Epithelial cell of proximal tubule (primary cell): Measurements from ENCODE around the gene ELMOD1. TPM values are rescaled to one million over a fixed set of nuclear protein-coding genes. Genes with fewer than 3 reads are reported as not detected.
"Not testable (repeated sequence)": the region's sequence is repeated elsewhere in the genome, so short reads cannot be mapped to it uniquely, and the experiment has no call there.

ENCODE experiments used
- DNase-seq: peaks from one replicate; pipeline ENCODE4 v3.0.0-alpha.2; 2011; ENCODE audit warnings: low read depth
- H3K4me3 ChIP-seq: 2 replicates; pipeline ENCODE4 v1.5.1; 2011; ENCODE audit warnings: low read depth, mild to moderate bottlenecking, low read length
- CTCF ChIP-seq: conservative IDR thresholded peaks from 2 replicates; pipeline ENCODE4 v1.5.1; 2012; ENCODE audit warnings: low read depth, mild to moderate bottlenecking, low read length
- total RNA-seq: library from RNA; depleted of rRNA; stranded (reverse); fragments of >200 nt; gene quantifications from 2 replicates; pipeline ENCODE4 v1.2.3, GENCODE V29; 2015

ELMOD1 gene
- total RNA-seq, 1 donor from 2014 or later = not detected

GRCh38 chr11:107561688-107562087, 29.3 kb upstream of the ELMOD1 start:
- no peak overlapping the region for H3K4me3 ChIP-seq
- TF ChIP-seq CTCF = no peak
- DNase-seq = no peak

GRCh38 chr11:107562647-107563208, 28.2 kb upstream of the ELMOD1 start:
- no peak overlapping the region for H3K4me3 ChIP-seq
- DNase-seq = no peak
- TF ChIP-seq CTCF = no peak

GRCh38 chr11:107563702-107564101, 27.2 kb upstream of the ELMOD1 start:
- no peak overlapping the region for H3K4me3 ChIP-seq
- DNase-seq = no peak
- peak; percentile 64 for TF ChIP-seq CTCF

GRCh38 chr11:107564877-107565218, 26.1 kb upstream of the ELMOD1 start:
- DNase-seq = no peak
- H3K4me3 ChIP-seq = peak overlapping the region; percentile 70
- no peak for TF ChIP-seq CTCF

- TF ChIP-seq CTCF = no peak
- H3K4me3 ChIP-seq = peak within 1 kb of the TSS; percentile 70
- DNase-seq = no peak
Measured at GRCh38 chr11:107565219-107565937, 25.6 kb upstream of the ELMOD1 start, which contains the start of gene ALKBH8. TSS of gene ALKBH8 (minus strand) at chr11:107565735. CDS start at chr11:107560893, 4,842 bp downstream.

- peak overlapping the region; percentile 70 for H3K4me3 ChIP-seq
- DNase-seq = not testable (repeated sequence)
Measured at GRCh38 chr11:107565955-107566501, 24.9 kb upstream of the ELMOD1 start.

- DNase-seq = no peak
- no peak for TF ChIP-seq CTCF
- H3K4me3 ChIP-seq = no peak overlapping the region
Measured at GRCh38 chr11:107566569-107566968, 24.4 kb upstream of the ELMOD1 start.
